NCI-H2196 treated with DMSO at 0.1 percent for 48 hours (cell line): ENCODE data around the gene TIMM21.

Experiments
- DNase-seq: peaks from one replicate; lab custom pipeline; 2025; ENCODE audit not compliant: unreplicated experiment; lab: John Stamatoyannopoulos, UW

The TIMM21 gene

GRCh38 chr18:74186661-74187060, 38.3 kb downstream of the TIMM21 start:
- no peak for DNase-seq

- no peak for DNase-seq
These were observed 41.8 kb downstream of the TIMM21 start for GRCh38 chr18:74190086-74190485.

GRCh38 chr18:74191577-74191976, 43.3 kb downstream of the TIMM21 start:
- no peak for DNase-seq

- no peak for DNase-seq
These were observed 46.4 kb downstream of the TIMM21 start for GRCh38 chr18:74194691-74195090.

- DNase-seq = peak; percentile 74
These were observed 48.1 kb downstream of the TIMM21 start for GRCh38 chr18:74196220-74197119.

- DNase-seq = no peak
These were observed 49.5 kb downstream of the TIMM21 start for GRCh38 chr18:74197705-74198341.

GRCh38 chr18:74198453-74198852, 50.1 kb downstream of the TIMM21 start:
- DNase-seq = no peak

- no peak for DNase-seq
These were observed 52.5 kb downstream of the TIMM21 start for GRCh38 chr18:74200780-74201179.

GRCh38 chr18:74203811-74204210, 55.5 kb downstream of the TIMM21 start:
- DNase-seq = no peak

GRCh38 chr18:74204526-74205152, 56.3 kb downstream of the TIMM21 start:
- DNase-seq = no peak
